Skeletal muscle satellite cell (primary cell): ENCODE data around the gene DNAH5.

ENCODE experiments used
- H3K27me3 ChIP-seq: 2 replicates; pipeline ENCODE4 v1.7.0; 2013; ENCODE audit warnings: low read length; ENCODE audit not compliant: control insufficient read depth, insufficient read depth
- H3K36me3 ChIP-seq: 2 replicates; pipeline ENCODE4 v1.7.0; 2013; ENCODE audit warnings: mild to moderate bottlenecking, control low read depth, low read length; ENCODE audit not compliant: insufficient read depth
- H3K4me1 ChIP-seq: 2 replicates; pipeline ENCODE4 v1.7.0; 2013; ENCODE audit warnings: low read length; ENCODE audit not compliant: control insufficient read depth, insufficient read depth
- H3K4me2 ChIP-seq: 2 replicates; pipeline ENCODE4 v1.7.0; 2013; ENCODE audit warnings: mild to moderate bottlenecking, low read length
- H3K4me3 ChIP-seq: 2 replicates; pipeline ENCODE4 v1.7.0; 2013; ENCODE audit warnings: low read length
- H3K9ac ChIP-seq: 2 replicates; pipeline ENCODE4 v1.7.0; 2013; ENCODE audit warnings: mild to moderate bottlenecking, low read depth, low read length, moderate library complexity
- H3K9me3 ChIP-seq: replicated peaks from 2 replicates; pipeline ENCODE4 v1.7.0; 2013; ENCODE audit warnings: mild to moderate bottlenecking, control low read depth, low read length

DNAH5 gene

DNA sequence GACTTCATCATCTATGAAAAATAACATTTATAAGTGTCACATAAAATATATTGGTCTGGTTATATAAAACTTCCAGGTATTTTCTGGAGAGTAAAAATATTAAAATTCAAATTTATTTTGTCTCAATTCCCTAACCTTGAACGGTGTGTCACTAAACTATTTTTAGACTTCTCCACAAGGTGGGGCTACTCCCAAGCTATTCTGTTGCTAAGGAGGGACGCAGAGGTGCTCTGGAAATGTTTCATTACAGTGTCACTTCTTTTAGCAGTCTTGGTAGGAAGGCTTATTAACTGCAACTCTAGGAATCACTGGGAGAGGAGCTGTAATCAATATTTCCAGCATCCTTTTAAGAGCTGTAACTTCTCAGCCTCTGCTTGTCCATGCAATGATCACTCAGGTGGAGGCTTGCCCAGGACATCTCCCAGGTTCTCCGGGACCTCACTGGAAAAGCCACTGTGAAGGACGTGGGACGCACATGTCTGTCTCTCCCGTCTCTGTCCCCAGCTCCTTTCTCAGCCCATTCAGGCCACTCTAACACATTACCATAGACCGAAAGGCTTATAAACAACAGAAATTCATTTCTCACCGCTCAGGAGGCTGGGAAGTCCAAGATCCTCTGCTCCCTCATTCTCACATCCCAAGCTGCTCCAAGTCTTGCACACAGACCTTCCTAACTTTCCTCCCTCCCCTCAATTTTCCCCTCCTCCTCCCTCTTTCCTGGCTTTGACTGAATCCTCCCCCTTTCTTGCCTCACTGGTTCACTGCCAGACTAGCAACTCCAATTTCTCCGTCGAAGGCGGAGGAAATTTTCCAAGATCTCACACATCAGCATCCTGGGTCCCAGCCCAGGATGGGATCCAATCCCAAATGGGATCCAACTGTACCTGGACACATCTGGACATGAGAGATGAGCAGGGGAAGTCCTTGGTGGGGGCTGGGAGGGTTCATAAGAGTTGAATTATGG, 32.7 kb upstream of the DNAH5 start:
- Histone ChIP-seq H3K4me1 (no peaks in the 10 kb centered on the region), H3K36me3 (no peaks in the 10 kb centered on the region), H3K27me3 (peaks cover 13% of the 10 kb centered on the region), H3K4me3 (no peak overlapping the region), H3K9me3 (no peaks in the 10 kb centered on the region), H3K9ac (no peak overlapping the region), H3K4me2 (no peak overlapping the region)

DNA sequence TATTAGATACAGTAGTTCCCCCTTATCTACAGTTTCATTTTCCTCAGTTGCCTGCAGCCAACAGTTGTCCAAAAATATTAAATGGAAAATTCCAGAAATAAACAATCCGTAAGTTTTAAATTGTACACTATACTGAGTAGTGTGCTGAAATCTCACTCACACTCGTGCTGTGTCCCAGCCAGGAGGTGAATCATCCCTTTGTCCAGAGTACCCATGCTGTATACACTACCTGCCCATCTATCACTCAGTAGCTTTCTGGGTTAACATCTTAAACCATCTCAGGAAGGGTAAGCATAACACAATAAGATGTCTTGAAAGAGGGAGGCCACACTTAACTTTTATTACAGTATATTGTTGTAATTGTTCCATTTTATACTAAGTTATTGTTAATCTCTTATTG, 31.7 kb upstream of the DNAH5 start:
- Histone ChIP-seq H3K9ac (no peak overlapping the region), H3K4me2 (no peak overlapping the region), H3K36me3 (no peaks in the 10 kb centered on the region), H3K4me3 (no peak overlapping the region), H3K9me3 (no peaks in the 10 kb centered on the region), H3K4me1 (no peaks in the 10 kb centered on the region), H3K27me3 (peaks cover 20% of the 10 kb centered on the region)

DNA sequence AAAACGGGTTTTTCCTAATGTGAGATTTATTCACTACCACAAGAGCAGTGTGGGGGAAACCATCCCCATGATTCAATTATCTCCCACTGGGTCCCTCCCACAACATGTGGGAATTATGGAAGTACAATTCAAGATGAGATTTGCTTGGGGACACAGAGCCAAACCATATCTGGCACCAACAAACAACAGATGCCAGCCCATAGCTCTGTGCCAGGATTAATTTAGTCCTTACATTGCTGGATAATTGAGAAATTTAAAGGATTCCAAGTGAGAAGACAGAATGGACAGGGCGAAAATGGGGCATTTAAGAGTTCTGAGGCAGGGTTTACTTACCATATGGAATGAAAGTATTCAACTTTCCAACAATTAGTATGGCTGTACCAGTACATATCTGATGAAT, 30.8 kb upstream of the DNAH5 start:
- Histone ChIP-seq H3K9me3 (no peaks in the 10 kb centered on the region), H3K27me3 (peaks cover 29% of the 10 kb centered on the region), H3K4me3 (no peak overlapping the region), H3K9ac (no peak overlapping the region), H3K4me2 (no peak overlapping the region), H3K4me1 (no peaks in the 10 kb centered on the region), H3K36me3 (no peaks in the 10 kb centered on the region)

DNA sequence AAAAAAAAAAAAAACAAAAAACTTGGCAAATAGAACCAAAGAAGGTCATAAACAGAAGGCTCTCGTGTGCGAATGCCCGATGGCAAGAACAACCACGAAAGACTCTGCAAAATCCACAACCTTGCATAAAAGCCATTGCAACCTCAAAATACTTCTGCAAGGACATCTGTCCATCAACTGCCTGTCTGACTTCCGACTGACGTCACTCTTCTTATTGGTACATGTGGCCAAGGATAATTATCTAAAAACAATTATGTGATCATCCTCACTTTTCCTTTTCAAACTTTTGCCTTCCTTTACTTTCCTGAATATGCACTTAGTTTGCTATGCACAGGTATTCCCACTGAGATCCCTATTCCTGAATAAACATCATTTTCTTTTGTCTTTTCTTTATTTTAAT, 29.2 kb upstream of the DNAH5 start:
- no peaks in the 10 kb centered on the region for H3K36me3 ChIP-seq
- no peaks in the 10 kb centered on the region for H3K9me3 ChIP-seq
- no peaks in the 10 kb centered on the region for H3K4me1 ChIP-seq

DNA sequence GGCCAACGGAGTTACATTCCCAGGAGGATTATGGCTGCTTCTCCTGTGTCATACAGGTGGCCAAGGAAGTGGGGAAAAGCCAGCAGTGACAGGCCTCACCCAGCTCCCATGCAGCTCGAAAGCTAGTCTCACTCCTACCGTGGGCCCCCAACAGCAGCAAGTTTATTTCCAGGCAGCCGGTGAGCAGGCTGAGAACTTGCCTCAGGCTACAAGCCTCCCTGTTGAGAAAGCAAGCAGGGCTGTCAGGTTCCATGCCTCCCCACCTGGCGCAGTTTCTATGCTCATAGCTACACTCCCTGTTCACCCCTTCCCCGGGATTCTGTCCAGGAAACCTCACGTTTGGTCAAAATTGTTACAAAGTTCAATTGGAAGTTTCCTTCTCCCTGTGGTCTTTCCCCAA, 27.5 kb upstream of the DNAH5 start:
- H3K9ac ChIP-seq = no peak overlapping the region
- H3K4me3 ChIP-seq = no peak overlapping the region
- no peaks in the 10 kb centered on the region for H3K9me3 ChIP-seq
- H3K4me1 ChIP-seq = no peaks in the 10 kb centered on the region
- H3K27me3 ChIP-seq = peaks cover 44% of the 10 kb centered on the region
- H3K4me2 ChIP-seq = no peak overlapping the region
- H3K36me3 ChIP-seq = no peaks in the 10 kb centered on the region

More for the DNA sequence above, 29.2 kb upstream of the DNAH5 start:
- no peak overlapping the region for H3K4me3 ChIP-seq
- H3K9ac ChIP-seq = no peak overlapping the region
- peaks cover 38% of the 10 kb centered on the region for H3K27me3 ChIP-seq
- H3K4me2 ChIP-seq = no peak overlapping the region

DNA sequence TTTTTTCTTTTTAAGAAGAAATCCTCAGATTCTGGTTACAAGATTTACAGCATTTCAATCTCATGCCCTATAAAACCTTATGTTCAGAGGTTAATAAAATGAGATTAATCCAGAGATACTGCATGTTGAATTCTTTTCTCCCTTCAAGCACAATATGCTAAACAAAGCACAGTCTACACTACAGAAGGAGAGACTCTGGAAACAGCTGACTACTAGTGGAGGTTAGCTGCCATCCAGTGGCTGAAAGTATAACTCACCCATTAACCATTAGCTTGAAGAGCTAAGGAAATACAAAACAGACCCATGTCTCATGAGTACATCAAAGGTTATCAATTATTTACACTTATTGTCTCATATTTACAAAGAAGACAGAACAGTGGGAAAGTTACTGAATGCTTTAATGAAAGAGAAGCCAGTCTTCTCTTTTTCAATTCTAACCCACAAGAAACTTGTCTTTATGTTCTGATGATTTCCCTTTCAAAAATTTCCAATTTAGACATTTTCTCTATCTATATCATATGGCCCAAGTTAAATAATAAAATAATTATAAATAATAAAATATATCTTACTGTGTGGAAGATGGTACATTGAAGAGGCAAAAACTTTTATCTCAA, 12.7 kb upstream of the DNAH5 start:
- no peak overlapping the region for H3K4me3 ChIP-seq
- H3K9ac ChIP-seq = no peak overlapping the region
- peaks cover 8% of the 10 kb centered on the region for H3K4me1 ChIP-seq
- H3K27me3 ChIP-seq = peaks cover 15% of the 10 kb centered on the region
- no peaks in the 10 kb centered on the region for H3K36me3 ChIP-seq
- no peak overlapping the region for H3K4me2 ChIP-seq
- no peaks in the 10 kb centered on the region for H3K9me3 ChIP-seq

DNA sequence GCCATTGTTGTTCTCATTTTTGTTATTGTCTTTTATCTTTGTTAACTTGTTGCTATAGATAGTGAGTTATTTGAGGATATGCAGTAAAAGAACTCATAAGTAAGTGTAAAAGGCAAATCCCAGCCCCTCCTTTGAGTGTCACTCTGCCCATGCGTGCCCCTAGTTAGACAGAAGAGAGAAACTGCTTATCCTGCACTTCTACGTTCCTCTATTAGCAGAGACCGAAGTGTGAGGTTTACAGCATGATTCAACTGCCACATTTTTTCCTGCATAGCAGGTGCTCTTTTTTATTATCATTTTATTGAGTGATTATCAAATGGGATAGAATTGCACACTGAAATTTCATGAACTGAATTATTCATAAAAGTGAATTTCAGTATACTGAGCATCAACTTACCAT, 12.0 kb upstream of the DNAH5 start:
- Histone ChIP-seq H3K4me1 (peaks cover 8% of the 10 kb centered on the region), H3K9ac (no peak overlapping the region), H3K27me3 (peaks cover 15% of the 10 kb centered on the region), H3K9me3 (no peaks in the 10 kb centered on the region), H3K4me3 (no peak overlapping the region), H3K36me3 (no peaks in the 10 kb centered on the region), H3K4me2 (no peak overlapping the region)

DNA sequence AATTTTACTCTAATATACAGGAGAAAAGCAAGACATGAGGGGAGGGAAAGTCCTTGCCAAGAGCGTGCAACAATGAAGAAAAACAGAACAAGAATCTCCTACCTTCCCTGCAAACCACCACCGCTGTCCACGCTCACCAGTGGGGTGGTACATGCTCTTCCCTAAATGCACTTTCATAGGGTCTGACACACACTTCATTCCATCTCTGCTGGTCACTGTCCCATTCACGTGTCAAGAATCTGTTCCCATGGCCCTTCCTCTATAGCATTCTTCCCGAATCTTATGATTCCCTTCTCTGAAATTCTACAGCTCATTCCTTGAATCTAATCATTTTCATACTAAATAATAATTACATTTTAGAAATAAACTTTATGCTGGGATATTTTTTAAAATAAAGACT, 11.4 kb upstream of the DNAH5 start:
- Histone ChIP-seq H3K9ac (no peak overlapping the region), H3K36me3 (no peaks in the 10 kb centered on the region), H3K9me3 (no peaks in the 10 kb centered on the region), H3K4me3 (no peak overlapping the region), H3K27me3 (peaks cover 15% of the 10 kb centered on the region), H3K4me2 (no peak overlapping the region), H3K4me1 (peaks cover 8% of the 10 kb centered on the region)

DNA sequence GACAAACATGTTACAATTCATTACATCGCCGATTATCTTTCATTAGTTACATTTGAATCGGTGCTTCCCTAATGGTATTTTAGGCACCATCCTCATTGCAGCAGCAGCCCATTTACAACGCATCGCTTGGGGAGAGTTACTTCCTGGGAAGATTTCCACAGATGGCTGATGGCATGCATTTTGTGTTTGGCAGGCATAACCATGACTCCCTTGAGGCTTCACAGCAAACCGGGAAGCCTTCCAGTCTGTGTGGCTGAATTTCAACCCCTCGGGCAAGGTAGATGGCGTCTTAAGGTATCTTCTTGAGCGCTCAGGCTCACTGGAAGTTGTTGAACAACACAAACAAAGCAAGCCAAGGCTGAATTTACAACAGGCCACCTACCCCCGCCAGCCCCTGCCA, 1.6 kb upstream of the DNAH5 start:
- no peak overlapping the region for H3K4me3 ChIP-seq
- peaks cover 15% of the 10 kb centered on the region for H3K27me3 ChIP-seq
- H3K9me3 ChIP-seq = no peaks in the 10 kb centered on the region
- no peaks in the 10 kb centered on the region for H3K36me3 ChIP-seq
- no peak overlapping the region for H3K4me2 ChIP-seq
- H3K4me1 ChIP-seq = no peaks in the 10 kb centered on the region
- no peak overlapping the region for H3K9ac ChIP-seq

DNA sequence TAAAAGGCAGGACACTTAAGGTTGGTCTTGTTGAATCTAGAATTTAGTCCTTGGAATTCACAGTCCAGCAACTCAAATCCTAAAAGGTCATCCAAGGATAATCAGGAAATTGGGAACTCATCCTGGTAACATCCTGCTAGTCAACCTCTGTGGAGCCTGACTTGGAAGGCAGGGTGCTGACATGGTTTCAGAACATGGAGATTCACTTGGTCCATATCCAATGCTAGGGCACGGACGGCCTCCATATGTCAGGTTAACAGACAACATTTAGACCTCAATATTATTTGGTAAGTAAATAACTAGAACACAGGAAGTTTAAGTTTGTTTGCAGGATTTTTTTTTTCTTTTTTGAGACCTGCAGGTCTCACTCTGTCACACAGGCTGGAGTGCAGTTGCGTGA, 783 bp upstream of the DNAH5 start:
- no peaks in the 10 kb centered on the region for H3K4me1 ChIP-seq
- H3K36me3 ChIP-seq = no peaks in the 10 kb centered on the region
- H3K27me3 ChIP-seq = peaks cover 15% of the 10 kb centered on the region
- no peaks in the 10 kb centered on the region for H3K9me3 ChIP-seq
- no peak overlapping the region for H3K4me2 ChIP-seq
- H3K9ac ChIP-seq = no peak overlapping the region
- no peak overlapping the region for H3K4me3 ChIP-seq

DNA sequence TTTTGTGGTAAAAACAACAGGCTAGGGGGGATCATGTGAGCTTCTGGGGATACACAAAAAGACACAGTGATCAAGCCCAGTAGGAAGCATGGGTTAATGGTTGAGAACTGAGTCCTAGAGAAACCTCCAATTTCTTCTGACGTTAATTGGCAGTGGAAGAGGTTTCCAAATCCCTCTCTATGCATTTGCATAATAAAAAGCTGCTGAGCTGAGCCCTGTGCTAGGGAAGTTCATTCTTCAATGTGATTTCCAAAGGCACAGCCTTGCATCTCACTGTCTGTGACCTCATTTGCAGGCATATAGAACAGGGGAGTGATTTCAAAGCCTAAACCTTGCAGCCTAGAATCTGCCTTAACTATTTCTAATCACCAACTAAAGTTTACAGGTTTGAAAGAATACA, 812 bp downstream of the DNAH5 start:
- Histone ChIP-seq H3K4me2 (no peak overlapping the region), H3K9me3 (no peaks in the 10 kb centered on the region), H3K27me3 (peaks cover 29% of the 10 kb centered on the region), H3K36me3 (no peaks in the 10 kb centered on the region), H3K9ac (no peak overlapping the region), H3K4me3 (no peak overlapping the region), H3K4me1 (no peaks in the 10 kb centered on the region)

DNA sequence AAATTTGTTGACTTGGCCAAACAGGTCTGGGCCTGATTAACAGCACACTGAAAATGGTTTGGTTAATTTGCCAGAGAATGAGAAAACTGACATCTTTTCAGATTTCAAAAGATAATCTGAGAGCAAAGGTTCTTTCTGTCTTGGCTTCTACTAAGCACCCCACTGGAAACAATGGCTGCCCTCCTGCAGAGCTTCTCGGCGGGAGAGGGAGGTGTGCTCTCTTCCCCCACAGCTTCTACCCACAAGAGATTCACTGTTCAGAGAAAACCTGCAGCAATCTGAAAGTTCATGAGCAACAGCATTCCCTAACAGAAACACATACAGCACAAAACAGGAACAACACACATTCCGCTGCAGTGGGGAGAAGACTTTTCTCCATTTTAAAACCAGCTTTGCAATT, 3.0 kb downstream of the DNAH5 start:
- no peak overlapping the region for H3K4me2 ChIP-seq
- H3K4me1 ChIP-seq = no peaks in the 10 kb centered on the region
- peaks cover 22% of the 10 kb centered on the region for H3K27me3 ChIP-seq
- H3K4me3 ChIP-seq = no peak overlapping the region
- H3K36me3 ChIP-seq = no peaks in the 10 kb centered on the region
- no peak overlapping the region for H3K9ac ChIP-seq
- H3K9me3 ChIP-seq = no peaks in the 10 kb centered on the region
